Measurements from ENCODE around the gene NLRP9.

Gene NLRP9

DNA sequence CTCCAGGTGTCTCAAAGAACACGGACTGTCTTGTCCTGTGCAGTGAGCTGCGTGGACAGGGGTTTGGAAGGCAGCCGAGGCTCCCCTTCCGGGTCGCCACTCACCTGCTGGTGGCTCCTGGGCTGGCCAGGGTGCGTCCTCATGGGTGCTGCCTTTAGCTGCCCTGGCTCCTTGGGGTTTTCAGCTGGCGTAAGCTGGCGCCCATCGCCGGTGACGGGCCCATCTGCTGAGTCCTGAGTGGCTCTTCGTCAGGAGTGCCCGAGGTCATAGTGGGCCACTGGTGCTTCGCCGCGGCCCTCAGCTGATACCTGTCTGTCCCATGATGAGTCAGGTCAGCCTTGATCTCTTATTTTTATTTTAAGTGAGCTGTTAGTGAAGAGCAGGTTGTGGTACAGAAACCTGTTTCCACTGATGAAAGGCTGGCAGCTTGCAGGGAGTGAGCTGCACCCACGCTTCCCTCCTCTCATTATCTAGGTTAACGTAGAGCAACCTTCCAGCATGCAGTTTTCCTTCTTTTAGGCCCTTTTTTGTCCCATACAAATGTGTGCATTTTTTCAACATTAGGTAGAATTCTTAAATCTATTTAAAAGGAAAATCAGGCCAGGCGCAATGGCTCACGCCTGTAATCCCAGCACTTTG lies 44.7 kb downstream of the NLRP9 start:
- TF ChIP-seq, protein P1, sequence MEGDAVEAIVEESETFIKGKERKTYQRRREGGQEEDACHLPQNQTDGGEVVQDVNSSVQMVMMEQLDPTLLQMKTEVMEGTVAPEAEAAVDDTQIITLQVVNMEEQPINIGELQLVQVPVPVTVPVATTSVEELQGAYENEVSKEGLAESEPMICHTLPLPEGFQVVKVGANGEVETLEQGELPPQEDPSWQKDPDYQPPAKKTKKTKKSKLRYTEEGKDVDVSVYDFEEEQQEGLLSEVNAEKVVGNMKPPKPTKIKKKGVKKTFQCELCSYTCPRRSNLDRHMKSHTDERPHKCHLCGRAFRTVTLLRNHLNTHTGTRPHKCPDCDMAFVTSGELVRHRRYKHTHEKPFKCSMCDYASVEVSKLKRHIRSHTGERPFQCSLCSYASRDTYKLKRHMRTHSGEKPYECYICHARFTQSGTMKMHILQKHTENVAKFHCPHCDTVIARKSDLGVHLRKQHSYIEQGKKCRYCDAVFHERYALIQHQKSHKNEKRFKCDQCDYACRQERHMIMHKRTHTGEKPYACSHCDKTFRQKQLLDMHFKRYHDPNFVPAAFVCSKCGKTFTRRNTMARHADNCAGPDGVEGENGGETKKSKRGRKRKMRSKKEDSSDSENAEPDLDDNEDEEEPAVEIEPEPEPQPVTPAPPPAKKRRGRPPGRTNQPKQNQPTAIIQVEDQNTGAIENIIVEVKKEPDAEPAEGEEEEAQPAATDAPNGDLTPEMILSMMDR (IDR thresholded peaks at IDR 0.05; ENCODE audit: extremely low read depth, insufficient read depth, missing control alignments) = no peak
- in situ Hi-C loops (cut with MboI; ENCODE audit: low pct_unique_long_range_greater_than_20kb, low sequenced_read_pairs, unreplicated experiment) = loop anchor here (25.0 kb wide), 1 partner anchor 619 kb away; the partner anchor contains the start of gene ZSCAN5A
- DNase-seq (ENCODE audit: low spot score) = no peak

- TF ChIP-seq, protein P1 (IDR thresholded peaks at IDR 0.05; ENCODE audit: extremely low read depth, insufficient read depth, missing control alignments) = no peak
- in situ Hi-C loops (cut with MboI; ENCODE audit: low pct_unique_long_range_greater_than_20kb, low sequenced_read_pairs, unreplicated experiment) = loop anchor here (25.0 kb wide), 1 partner anchor 620 kb away; the partner anchor contains the start of gene ZSCAN5A
- no peak for DNase-seq (ENCODE audit: low spot score)
Observed at GRCh38 chr19:55692681-55693081, 45.5 kb downstream of the NLRP9 start.

DNA sequence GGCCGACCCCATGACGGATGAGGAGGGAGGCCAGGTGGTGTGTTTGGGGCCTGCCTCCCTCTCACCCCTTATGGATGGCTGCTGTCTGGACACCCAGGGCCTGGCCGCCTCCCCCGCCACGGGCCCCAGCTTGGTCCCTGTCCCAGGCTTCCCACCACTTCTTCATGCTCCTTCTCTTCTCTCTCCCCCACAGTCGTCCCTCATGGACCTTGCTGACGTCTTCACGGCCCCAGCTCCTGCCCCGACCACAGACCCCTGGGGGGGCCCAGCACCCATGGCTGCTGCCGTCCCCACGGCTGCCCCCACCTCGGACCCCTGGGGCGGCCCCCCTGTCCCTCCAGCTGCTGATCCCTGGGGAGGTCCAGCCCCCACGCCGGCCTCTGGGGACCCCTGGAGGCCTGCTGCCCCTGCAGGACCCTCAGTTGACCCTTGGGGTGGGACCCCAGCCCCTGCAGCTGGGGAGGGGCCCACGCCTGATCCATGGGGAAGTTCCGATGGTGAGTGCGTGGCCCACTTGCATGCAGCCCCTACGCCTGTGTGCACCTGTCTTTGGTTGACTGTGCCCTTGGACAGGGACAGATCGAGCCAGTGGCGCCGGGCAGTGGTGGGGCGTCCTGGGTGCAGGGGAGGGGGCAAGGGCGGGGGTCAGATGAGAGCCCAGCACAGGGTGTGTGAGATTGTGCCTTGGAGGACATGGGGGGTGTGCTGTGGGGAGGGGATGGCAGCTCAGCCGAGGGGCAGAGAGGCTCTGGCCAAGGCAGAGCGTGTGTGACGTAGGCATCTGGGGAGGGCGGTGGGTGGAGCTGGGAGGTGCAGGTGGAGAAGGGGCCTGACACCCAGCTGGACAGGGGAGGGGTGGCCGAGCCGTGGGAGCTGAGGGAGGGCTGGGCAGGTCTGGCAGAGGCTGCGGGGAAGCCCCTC lies 46.4 kb downstream of the NLRP9 start:
- no peak for DNase-seq (ENCODE audit: low spot score)
- TF ChIP-seq, protein P1 (IDR thresholded peaks at IDR 0.05; ENCODE audit: extremely low read depth, insufficient read depth, missing control alignments) = no peak
- in situ Hi-C loops (cut with MboI; ENCODE audit: low pct_unique_long_range_greater_than_20kb, low sequenced_read_pairs, unreplicated experiment) = loop anchor here (25.0 kb wide), 1 partner anchor 620 kb away; the partner anchor contains the start of gene ZSCAN5A

DNA sequence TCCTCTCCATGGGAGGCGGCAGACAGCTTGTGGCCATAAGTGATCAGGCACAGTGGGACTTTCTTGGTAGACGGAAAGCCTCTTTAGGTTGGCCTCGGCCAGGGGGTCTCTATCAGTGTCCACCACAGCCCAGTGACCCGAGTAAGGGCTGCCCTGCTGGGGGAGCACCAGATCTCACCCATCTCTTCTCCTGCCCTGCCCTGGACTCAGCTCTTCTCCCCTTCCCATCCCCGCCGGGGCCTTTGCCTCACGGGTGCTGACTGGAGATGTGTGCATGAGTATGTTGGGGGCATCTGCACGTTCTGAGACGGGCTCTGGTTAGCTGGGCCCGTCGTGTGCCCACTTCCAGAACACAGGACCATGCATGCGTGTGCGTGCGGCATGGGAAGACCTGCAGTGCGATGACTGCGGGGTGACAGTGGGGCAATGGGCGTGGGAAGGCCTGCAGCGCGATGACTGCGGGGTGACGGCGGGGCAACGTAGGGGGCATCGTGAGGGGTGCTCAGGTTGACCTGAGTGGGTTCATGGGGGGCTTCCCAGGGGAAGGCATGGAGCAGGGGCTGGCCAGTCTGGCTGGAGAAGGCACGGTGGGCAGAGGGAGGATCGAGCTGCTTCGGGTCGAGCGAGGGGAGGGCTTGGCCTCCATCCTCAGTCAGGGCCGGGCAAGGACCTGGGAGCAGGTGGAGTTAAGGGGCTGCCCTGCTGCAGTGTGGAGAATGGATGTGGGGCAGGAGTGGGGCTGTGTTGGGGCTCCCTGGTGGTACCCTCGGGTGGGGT lies 47.2 kb downstream of the NLRP9 start:
- in situ Hi-C loops (cut with MboI; ENCODE audit: low pct_unique_long_range_greater_than_20kb, low sequenced_read_pairs, unreplicated experiment) = loop anchor here (25.0 kb wide), 1 partner anchor 621 kb away; the partner anchor contains the start of gene ZSCAN5A
- DNase-seq (ENCODE audit: low spot score) = no peak
- TF ChIP-seq, protein P1 (IDR thresholded peaks at IDR 0.05; ENCODE audit: extremely low read depth, insufficient read depth, missing control alignments) = no peak

GRCh38 chr19:55690109-55690768 lies 48.0 kb downstream of the NLRP9 start:
- DNase-seq (ENCODE audit: low spot score) = no peak
- TF ChIP-seq, protein P1 (IDR thresholded peaks at IDR 0.05; ENCODE audit: extremely low read depth, insufficient read depth, missing control alignments) = no peak
- in situ Hi-C loops (cut with MboI; ENCODE audit: low pct_unique_long_range_greater_than_20kb, low sequenced_read_pairs, unreplicated experiment) = loop anchor here (25.0 kb wide), 1 partner anchor 622 kb away; the partner anchor contains the start of gene ZSCAN5A
